Measurements from ENCODE around the gene TMEM225B.

The TMEM225B gene

DNA sequence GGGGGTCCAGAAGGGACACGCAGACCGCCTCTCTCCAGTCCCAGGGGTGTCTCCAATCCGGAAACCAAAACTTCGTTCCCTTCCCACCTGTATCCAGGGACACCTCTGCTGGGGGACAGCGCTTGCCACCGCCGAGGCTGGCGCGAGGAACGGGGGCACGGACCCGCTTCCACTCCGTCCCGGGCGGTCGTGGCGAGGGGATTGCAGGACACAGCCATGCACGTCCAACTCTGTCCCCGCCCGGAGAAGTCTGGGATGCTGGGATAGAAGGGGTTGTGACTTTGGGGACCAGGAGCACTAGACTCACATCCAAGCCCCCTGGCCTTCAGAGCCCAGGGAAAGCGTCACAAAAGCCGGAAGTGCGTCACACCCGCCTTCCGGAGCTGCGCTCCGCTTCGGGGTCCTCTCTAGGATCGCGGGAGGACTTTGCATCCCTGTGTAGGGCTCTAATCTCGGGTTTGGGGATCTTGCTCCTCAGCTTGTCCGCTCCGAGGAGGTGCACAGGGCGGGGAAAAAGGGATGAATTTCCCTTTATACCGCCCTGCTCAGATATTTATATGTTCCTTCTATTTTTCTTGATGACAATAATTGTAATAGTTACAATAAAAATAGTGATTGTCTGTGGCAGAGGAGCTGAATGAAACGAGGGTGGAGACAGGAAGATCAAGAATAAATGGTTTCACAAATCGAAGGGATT is 46.2 kb upstream of the TMEM225B start, which contains the start of gene FAM200A (continued):
- TF ChIP-seq, protein P1, sequence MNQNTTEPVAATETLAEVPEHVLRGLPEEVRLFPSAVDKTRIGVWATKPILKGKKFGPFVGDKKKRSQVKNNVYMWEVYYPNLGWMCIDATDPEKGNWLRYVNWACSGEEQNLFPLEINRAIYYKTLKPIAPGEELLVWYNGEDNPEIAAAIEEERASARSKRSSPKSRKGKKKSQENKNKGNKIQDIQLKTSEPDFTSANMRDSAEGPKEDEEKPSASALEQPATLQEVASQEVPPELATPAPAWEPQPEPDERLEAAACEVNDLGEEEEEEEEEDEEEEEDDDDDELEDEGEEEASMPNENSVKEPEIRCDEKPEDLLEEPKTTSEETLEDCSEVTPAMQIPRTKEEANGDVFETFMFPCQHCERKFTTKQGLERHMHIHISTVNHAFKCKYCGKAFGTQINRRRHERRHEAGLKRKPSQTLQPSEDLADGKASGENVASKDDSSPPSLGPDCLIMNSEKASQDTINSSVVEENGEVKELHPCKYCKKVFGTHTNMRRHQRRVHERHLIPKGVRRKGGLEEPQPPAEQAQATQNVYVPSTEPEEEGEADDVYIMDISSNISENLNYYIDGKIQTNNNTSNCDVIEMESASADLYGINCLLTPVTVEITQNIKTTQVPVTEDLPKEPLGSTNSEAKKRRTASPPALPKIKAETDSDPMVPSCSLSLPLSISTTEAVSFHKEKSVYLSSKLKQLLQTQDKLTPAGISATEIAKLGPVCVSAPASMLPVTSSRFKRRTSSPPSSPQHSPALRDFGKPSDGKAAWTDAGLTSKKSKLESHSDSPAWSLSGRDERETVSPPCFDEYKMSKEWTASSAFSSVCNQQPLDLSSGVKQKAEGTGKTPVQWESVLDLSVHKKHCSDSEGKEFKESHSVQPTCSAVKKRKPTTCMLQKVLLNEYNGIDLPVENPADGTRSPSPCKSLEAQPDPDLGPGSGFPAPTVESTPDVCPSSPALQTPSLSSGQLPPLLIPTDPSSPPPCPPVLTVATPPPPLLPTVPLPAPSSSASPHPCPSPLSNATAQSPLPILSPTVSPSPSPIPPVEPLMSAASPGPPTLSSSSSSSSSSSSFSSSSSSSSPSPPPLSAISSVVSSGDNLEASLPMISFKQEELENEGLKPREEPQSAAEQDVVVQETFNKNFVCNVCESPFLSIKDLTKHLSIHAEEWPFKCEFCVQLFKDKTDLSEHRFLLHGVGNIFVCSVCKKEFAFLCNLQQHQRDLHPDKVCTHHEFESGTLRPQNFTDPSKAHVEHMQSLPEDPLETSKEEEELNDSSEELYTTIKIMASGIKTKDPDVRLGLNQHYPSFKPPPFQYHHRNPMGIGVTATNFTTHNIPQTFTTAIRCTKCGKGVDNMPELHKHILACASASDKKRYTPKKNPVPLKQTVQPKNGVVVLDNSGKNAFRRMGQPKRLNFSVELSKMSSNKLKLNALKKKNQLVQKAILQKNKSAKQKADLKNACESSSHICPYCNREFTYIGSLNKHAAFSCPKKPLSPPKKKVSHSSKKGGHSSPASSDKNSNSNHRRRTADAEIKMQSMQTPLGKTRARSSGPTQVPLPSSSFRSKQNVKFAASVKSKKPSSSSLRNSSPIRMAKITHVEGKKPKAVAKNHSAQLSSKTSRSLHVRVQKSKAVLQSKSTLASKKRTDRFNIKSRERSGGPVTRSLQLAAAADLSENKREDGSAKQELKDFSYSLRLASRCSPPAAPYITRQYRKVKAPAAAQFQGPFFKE (tag by site-specific recombination; IDR thresholded peaks at IDR 0.05; ENCODE audit: borderline replicate concordance) = no peak
- TF ChIP-seq ZNF777 (tag by site-specific recombination; IDR thresholded peaks at IDR 0.05; ENCODE audit: borderline replicate concordance) (no peak), ZNF658 (tag by site-specific recombination; IDR thresholded peaks at IDR 0.05) (no peak), EGR2 (tag by site-specific recombination; IDR thresholded peaks at IDR 0.05; ENCODE audit: low read depth) (no peak), ZNF10 (tag by site-specific recombination; IDR thresholded peaks at IDR 0.05) (no peak), SP2 (tag by site-specific recombination; IDR thresholded peaks at IDR 0.05) (peak; percentile 79), OSR2 (tag by site-specific recombination; IDR thresholded peaks at IDR 0.05) (no peak), ZNF266 (tag by site-specific recombination; IDR thresholded peaks at IDR 0.05; ENCODE audit: low read depth) (no peak), ZNF140 (tag by site-specific recombination; IDR thresholded peaks at IDR 0.05) (no peak), IKZF3 (tag by site-specific recombination; IDR thresholded peaks at IDR 0.05) (peak; percentile 72; the same call in 1 of the 2 replicates), SCRT2 (tag by site-specific recombination; IDR thresholded peaks at IDR 0.05) (peak; percentile 58), REPIN1 (tag by site-specific recombination; IDR thresholded peaks at IDR 0.05; ENCODE audit: low read depth) (no peak), FEZF1 (tag by site-specific recombination; IDR thresholded peaks at IDR 0.05) (no peak), HOXC10 (CRISPR knock-in tag; IDR thresholded peaks at IDR 0.05) (no peak), ZNF555 (tag by site-specific recombination; conservative IDR thresholded peaks at IDR 0.05) (no peak), ZNF629 (tag by site-specific recombination; IDR thresholded peaks at IDR 0.05) (peak; percentile 100), ZNF792 (tag by site-specific recombination; IDR thresholded peaks at IDR 0.05) (no peak), ZNF76 (tag by site-specific recombination; IDR thresholded peaks at IDR 0.05; ENCODE audit: borderline replicate concordance, low read depth) (peak; percentile 73)
- TF ChIP-seq, protein P2, sequence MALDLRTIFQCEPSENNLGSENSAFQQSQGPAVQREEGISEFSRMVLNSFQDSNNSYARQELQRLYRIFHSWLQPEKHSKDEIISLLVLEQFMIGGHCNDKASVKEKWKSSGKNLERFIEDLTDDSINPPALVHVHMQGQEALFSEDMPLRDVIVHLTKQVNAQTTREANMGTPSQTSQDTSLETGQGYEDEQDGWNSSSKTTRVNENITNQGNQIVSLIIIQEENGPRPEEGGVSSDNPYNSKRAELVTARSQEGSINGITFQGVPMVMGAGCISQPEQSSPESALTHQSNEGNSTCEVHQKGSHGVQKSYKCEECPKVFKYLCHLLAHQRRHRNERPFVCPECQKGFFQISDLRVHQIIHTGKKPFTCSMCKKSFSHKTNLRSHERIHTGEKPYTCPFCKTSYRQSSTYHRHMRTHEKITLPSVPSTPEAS (tag by site-specific recombination; IDR thresholded peaks at IDR 0.05) = no peak
- TF ChIP-seq, protein P3, sequence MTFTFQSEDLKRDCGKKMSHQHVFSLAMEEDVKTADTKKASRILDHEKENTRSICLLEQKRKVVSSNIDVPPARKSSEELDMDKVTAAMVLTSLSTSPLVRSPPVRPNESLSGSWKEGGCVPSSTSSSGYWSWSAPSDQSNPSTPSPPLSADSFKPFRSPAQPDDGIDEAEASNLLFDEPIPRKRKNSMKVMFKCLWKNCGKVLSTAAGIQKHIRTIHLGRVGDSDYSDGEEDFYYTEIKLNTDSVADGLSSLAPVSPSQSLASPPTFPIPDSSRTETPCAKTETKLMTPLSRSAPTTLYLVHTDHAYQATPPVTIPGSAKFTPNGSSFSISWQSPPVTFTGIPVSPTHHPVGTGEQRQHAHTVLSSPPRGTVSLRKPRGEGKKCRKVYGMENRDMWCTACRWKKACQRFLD (tag by site-specific recombination; IDR thresholded peaks at IDR 0.05) = no peak
- TF ChIP-seq, protein P4, sequence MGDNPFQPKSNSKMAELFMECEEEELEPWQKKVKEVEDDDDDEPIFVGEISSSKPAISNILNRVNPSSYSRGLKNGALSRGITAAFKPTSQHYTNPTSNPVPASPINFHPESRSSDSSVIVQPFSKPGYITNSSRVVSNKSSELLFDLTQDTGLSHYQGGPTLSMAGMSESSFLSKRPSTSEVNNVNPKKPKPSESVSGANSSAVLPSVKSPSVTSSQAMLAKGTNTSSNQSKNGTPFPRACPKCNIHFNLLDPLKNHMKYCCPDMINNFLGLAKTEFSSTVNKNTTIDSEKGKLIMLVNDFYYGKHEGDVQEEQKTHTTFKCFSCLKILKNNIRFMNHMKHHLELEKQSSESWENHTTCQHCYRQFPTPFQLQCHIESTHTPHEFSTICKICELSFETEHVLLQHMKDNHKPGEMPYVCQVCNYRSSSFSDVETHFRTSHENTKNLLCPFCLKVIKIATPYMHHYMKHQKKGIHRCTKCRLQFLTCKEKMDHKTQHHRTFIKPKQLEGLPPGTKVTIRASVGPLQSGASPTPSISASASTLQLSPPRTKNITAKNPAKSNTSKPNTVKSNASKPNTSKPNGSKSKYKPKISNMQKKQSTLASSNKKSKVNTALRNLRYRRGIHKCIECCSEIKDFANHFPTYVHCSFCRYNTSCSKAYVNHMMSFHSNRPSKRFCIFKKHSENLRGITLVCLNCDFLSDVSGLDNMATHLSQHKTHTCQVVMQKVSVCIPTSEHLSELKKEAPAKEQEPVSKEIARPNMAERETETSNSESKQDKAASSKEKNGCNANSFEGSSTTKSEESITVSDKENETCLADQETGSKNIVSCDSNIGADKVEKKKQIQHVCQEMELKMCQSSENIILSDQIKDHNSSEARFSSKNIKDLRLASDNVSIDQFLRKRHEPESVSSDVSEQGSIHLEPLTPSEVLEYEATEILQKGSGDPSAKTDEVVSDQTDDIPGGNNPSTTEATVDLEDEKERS (tag by site-specific recombination; IDR thresholded peaks at IDR 0.05) = no peak
- TF ChIP-seq, protein P5, sequence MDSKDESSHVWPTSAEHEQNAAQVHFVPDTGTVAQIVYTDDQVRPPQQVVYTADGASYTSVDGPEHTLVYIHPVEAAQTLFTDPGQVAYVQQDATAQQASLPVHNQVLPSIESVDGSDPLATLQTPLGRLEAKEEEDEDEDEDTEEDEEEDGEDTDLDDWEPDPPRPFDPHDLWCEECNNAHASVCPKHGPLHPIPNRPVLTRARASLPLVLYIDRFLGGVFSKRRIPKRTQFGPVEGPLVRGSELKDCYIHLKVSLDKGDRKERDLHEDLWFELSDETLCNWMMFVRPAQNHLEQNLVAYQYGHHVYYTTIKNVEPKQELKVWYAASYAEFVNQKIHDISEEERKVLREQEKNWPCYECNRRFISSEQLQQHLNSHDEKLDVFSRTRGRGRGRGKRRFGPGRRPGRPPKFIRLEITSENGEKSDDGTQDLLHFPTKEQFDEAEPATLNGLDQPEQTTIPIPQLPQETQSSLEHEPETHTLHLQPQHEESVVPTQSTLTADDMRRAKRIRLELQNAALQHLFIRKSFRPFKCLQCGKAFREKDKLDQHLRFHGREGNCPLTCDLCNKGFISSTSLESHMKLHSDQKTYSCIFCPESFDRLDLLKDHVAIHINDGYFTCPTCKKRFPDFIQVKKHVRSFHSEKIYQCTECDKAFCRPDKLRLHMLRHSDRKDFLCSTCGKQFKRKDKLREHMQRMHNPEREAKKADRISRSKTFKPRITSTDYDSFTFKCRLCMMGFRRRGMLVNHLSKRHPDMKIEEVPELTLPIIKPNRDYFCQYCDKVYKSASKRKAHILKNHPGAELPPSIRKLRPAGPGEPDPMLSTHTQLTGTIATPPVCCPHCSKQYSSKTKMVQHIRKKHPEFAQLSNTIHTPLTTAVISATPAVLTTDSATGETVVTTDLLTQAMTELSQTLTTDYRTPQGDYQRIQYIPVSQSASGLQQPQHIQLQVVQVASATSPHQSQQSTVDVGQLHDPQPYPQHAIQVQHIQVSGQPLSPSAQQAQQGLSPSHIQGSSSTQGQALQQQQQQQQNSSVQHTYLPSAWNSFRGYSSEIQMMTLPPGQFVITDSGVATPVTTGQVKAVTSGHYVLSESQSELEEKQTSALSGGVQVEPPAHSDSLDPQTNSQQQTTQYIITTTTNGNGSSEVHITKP (tag by site-specific recombination; IDR thresholded peaks at IDR 0.05) = peak; percentile 35

Measured in HEK293 (cell line).